ENCODE results near the gene KCNH5. TPM values are rescaled to one million over a fixed set of nuclear protein-coding genes. Genes with fewer than 3 reads are reported as not detected.

The KCNH5 gene
- total and polyA plus RNA-seq, 4 donors = not detected

- Histone ChIP-seq H3K9ac (ENCODE audit: low read depth in 1 of 2, low read length in 2 of 2) (no peak overlapping the region), H3K27ac (ENCODE audit: low read depth in 1 of 2, low read length in 2 of 2) (no peak overlapping the region), H3K27me3 (ENCODE audit: control insufficient read depth in 4 of 4, insufficient read depth in 4 of 4, low read length in 3 of 4) (no peaks in the 10 kb centered on the region), H3K36me3 (ENCODE audit: control insufficient read depth in 4 of 4, insufficient read depth in 3 of 4, low read depth in 1 of 4, low read length in 3 of 4) (no peaks in the 10 kb centered on the region), H3K9me3 (ENCODE audit: control insufficient read depth in 4 of 4, low read length in 3 of 4) (no peaks in the 10 kb centered on the region), H3K4me3 (ENCODE audit: low read depth in 1 of 3, low read length in 3 of 3) (no peak overlapping the region), H3K4me1 (ENCODE audit: control insufficient read depth in 4 of 4, insufficient read depth in 4 of 4, low read length in 3 of 4) (no peaks in the 10 kb centered on the region)
- no peak for TF ChIP-seq NR2F2 (IDR thresholded peaks at IDR 0.05)
- no peak for TF ChIP-seq MAX (IDR thresholded peaks at IDR 0.05)
- TF ChIP-seq FOXA2 (IDR thresholded peaks at IDR 0.05) = no peak
- DNase-seq (ENCODE audit: low spot score) = no peak
- WGBS = 47% methylated on average over 2 of the region's 2 CpGs
Measured at GRCh38 chr14:62778310-62778709, 266.9 kb downstream of the KCNH5 start.

GRCh38 chr14:62777510-62777909 is 267.7 kb downstream of the KCNH5 start:
- Histone ChIP-seq H3K36me3 (ENCODE audit: control insufficient read depth in 4 of 4, insufficient read depth in 3 of 4, low read depth in 1 of 4, low read length in 3 of 4) (no peaks in the 10 kb centered on the region), H3K4me1 (ENCODE audit: control insufficient read depth in 4 of 4, insufficient read depth in 4 of 4, low read length in 3 of 4) (no peaks in the 10 kb centered on the region), H3K27ac (ENCODE audit: low read depth in 1 of 2, low read length in 2 of 2) (no peak overlapping the region), H3K9ac (ENCODE audit: low read depth in 1 of 2, low read length in 2 of 2) (no peak overlapping the region), H3K9me3 (ENCODE audit: control insufficient read depth in 4 of 4, low read length in 3 of 4) (no peaks in the 10 kb centered on the region), H3K27me3 (ENCODE audit: control insufficient read depth in 4 of 4, insufficient read depth in 4 of 4, low read length in 3 of 4) (no peaks in the 10 kb centered on the region), H3K4me3 (ENCODE audit: low read depth in 1 of 3, low read length in 3 of 3) (no peak overlapping the region)
- TF ChIP-seq YY1 (IDR thresholded peaks at IDR 0.05) (no peak), SP1 (IDR thresholded peaks at IDR 0.05) (no peak)
- DNase-seq (ENCODE audit: low spot score) = no peak
- 79% methylated on average over 2 of the region's 2 CpGs for WGBS

DNA sequence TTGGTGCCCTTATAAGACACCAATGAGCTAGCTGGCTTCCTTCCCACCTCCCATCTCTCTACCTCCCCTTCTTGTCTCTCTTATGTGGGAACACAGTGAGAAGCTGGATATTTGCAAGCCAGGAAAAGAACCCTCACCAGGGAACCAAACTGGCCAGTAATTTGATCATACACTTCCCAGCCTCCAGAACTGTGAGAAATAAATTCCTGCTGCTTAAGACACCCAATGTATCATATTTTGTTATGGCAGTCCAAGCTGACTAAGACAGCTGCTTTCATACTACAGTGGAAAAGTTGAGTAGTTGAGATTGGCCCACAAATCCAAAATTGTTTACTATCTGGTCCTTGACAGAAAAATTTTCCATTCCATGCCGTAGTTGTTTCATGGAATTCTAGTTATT is 269.0 kb downstream of the KCNH5 start:
- Histone ChIP-seq H3K9me3 (ENCODE audit: control insufficient read depth in 4 of 4, low read length in 3 of 4) (no peaks in the 10 kb centered on the region), H3K9ac (ENCODE audit: low read depth in 1 of 2, low read length in 2 of 2) (no peak overlapping the region), H3K36me3 (ENCODE audit: control insufficient read depth in 4 of 4, insufficient read depth in 3 of 4, low read depth in 1 of 4, low read length in 3 of 4) (no peaks in the 10 kb centered on the region), H3K4me1 (ENCODE audit: control insufficient read depth in 4 of 4, insufficient read depth in 4 of 4, low read length in 3 of 4) (no peaks in the 10 kb centered on the region), H3K27ac (ENCODE audit: low read depth in 1 of 2, low read length in 2 of 2) (no peak overlapping the region), H3K27me3 (ENCODE audit: control insufficient read depth in 4 of 4, insufficient read depth in 4 of 4, low read length in 3 of 4) (no peaks in the 10 kb centered on the region), H3K4me3 (ENCODE audit: low read depth in 1 of 3, low read length in 3 of 3) (no peak overlapping the region)
- no peak for TF ChIP-seq JUND (IDR thresholded peaks at IDR 0.05)
- TF ChIP-seq HNF4A (conservative IDR thresholded peaks at IDR 0.05) = no peak
- TF ChIP-seq, protein P1, sequence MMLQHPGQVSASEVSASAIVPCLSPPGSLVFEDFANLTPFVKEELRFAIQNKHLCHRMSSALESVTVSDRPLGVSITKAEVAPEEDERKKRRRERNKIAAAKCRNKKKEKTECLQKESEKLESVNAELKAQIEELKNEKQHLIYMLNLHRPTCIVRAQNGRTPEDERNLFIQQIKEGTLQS (IDR thresholded peaks at IDR 0.05) = no peak
- no peak for TF ChIP-seq FOXA2 (IDR thresholded peaks at IDR 0.05)
- TF ChIP-seq FOXA1 (IDR thresholded peaks at IDR 0.05) = no peak
- no peak for TF ChIP-seq EGR1 (IDR thresholded peaks at IDR 0.05; ENCODE audit: low read depth in 2 of 2)
- no peak for TF ChIP-seq TAF1 (conservative IDR thresholded peaks at IDR 0.05)
- TF ChIP-seq, protein P2, sequence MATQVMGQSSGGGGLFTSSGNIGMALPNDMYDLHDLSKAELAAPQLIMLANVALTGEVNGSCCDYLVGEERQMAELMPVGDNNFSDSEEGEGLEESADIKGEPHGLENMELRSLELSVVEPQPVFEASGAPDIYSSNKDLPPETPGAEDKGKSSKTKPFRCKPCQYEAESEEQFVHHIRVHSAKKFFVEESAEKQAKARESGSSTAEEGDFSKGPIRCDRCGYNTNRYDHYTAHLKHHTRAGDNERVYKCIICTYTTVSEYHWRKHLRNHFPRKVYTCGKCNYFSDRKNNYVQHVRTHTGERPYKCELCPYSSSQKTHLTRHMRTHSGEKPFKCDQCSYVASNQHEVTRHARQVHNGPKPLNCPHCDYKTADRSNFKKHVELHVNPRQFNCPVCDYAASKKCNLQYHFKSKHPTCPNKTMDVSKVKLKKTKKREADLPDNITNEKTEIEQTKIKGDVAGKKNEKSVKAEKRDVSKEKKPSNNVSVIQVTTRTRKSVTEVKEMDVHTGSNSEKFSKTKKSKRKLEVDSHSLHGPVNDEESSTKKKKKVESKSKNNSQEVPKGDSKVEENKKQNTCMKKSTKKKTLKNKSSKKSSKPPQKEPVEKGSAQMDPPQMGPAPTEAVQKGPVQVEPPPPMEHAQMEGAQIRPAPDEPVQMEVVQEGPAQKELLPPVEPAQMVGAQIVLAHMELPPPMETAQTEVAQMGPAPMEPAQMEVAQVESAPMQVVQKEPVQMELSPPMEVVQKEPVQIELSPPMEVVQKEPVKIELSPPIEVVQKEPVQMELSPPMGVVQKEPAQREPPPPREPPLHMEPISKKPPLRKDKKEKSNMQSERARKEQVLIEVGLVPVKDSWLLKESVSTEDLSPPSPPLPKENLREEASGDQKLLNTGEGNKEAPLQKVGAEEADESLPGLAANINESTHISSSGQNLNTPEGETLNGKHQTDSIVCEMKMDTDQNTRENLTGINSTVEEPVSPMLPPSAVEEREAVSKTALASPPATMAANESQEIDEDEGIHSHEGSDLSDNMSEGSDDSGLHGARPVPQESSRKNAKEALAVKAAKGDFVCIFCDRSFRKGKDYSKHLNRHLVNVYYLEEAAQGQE (IDR thresholded peaks at IDR 0.05) = no peak
- no peak for TF ChIP-seq RAD21 (IDR thresholded peaks at IDR 0.05)
- TF ChIP-seq NR2F2 (IDR thresholded peaks at IDR 0.05) = no peak
- no peak for TF ChIP-seq YY1 (IDR thresholded peaks at IDR 0.05)
- TF ChIP-seq RXRA (IDR thresholded peaks at IDR 0.05) = no peak
- no peak for TF ChIP-seq MAX (IDR thresholded peaks at IDR 0.05)
- 94% methylated on average over 1 of the region's 1 CpG for WGBS
- DNase-seq (ENCODE audit: low spot score) = no peak

All from liver (tissue), 9 donors.